NCI-H1092 (cell line): ENCODE results near the gene OOEP.

Experiments
- DNase-seq: peaks from one replicate; lab custom pipeline; 2025; lab: John Stamatoyannopoulos, UW

The OOEP gene

GRCh38 chr6:73364549-73364948 lies 5.1 kb downstream of the OOEP start:
- DNase-seq = no peak

DNA sequence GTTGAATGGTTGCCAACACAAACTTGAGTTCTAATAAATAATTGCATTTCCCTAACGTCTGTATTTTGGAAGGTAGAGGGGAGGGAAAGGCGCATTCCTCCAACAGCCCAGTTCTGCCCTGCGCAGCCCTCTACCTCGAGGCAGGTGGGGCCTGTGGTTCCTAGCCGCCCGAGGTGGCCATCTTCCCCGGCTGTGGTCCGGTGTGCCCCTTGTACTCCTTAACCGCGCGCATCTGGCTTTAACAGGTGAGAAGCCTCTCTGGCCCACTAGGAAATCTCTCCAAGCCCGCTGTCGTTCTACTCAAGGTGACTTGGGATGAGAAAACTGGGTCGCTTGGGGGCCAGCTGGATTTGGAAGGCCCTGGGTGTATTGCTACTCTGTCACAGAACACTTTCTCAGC lies 5.6 kb downstream of the OOEP start:
- DNase-seq = no peak

GRCh38 chr6:73363537-73363875 lies 6.2 kb downstream of the OOEP start:
- DNase-seq = no peak

DNA sequence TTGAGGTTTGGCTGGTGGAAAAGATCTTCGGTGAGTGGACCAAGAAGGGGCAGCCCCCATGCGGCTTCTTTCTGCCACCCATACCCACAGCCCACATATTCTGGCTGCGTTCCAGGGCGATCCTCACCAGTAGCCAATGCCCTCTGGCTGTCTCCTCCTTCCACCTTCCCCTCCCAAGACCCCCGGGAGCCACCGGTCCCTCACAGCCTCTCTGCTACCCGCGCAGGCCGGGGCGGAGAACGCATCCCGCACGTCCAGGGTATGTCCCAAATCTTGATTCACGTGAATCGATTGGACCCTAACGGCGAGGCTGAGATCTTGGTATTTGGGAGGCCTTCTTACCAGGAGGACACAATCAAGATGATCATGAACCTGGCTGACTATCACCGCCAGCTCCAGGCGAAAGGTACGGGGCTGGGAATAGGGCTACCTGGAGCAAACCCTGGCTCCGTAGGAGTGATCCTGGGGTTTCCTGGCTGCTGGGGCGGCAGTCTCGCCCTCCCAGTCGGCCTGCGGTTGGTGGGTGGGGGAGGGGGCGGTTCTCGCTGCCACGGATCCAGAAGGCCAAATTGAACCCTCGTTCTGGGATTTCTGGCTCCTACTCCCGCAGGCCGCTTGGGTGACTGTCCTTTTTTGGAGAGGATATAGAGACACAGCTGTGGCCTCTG lies 6.7 kb downstream of the OOEP start:
- DNase-seq = no peak

DNA sequence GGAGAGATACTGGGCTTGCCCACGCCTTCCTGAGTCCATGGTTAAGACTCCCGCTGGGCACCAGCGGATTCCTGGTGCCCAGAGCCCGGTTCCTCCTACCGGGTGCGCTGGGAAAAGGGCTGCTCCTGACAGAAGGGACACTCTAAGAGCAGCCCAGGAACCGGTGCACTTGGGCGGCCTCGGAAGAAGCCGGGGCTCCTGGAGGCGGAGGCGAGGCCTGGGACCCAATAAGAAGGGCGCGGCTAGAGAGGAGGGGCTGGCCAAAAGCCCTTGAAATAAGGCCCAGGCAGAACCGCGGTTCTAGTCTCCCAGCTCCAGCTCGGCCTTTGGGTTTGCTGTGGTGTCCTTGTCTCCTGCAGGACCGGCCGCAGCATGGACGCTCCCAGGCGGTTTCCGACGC lies 7.3 kb downstream of the OOEP start, which contains the start of gene KHDC3L:
Gene KHDC3L (plus strand): TSS at position 301 of the 400 bp plus-strand sequence. CDS start 72 bp downstream, at position 373.
- no peak for DNase-seq

DNA sequence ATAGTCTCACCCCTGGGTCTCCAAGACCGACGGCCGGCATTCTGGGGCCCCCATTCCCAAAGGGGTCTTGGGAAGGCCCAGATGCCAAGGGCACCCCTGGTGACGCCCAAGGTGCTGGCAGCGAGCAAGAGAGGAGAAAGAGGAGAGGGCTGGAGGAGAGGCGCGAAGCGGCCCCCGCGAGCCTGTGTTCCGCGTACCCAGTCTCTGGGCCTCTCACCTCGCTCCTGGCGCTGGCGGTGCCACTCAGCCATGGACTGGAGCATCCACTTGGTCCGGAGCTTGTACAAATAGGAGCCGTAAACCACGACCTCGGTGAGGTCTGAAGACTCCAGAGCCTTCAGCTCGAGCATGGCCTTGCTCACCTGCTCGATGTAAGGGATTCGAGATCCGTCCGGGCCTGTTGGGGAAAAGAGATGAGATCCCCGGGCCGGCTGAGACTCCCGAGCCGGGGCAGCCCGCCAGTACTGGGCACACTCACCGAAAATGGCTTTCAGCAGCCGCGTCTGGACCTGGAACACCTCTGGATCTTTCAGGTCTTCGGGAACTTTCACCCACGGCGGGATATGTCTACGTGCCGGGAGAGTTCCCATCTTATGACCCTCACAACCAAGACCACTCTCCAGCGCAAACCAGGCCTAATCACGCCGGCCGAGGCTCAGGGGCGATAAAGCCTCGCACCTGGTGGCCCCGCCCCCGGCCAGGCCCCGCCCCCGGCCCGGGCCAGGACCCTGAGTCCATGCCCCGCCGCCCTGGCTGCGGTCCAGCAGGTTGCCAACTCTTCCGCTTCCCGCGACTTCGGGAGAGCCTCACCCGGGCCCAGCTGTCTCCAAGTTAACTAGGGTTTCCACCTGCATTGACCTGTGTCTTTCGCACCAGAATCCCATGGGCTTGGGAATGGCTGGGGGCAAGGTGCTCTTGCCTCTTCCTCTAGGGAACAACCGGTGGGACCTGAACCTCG lies 15.8 kb downstream of the OOEP start, which contains the start of gene DPPA5:
Gene DPPA5 (minus strand): TSS at position 641 of the 958 bp plus-strand sequence. CDS start 51 bp downstream, at position 590.
- no peak for DNase-seq

- DNase-seq = no peak
These were observed 20.4 kb downstream of the OOEP start for GRCh38 chr6:73349311-73349710.

DNA sequence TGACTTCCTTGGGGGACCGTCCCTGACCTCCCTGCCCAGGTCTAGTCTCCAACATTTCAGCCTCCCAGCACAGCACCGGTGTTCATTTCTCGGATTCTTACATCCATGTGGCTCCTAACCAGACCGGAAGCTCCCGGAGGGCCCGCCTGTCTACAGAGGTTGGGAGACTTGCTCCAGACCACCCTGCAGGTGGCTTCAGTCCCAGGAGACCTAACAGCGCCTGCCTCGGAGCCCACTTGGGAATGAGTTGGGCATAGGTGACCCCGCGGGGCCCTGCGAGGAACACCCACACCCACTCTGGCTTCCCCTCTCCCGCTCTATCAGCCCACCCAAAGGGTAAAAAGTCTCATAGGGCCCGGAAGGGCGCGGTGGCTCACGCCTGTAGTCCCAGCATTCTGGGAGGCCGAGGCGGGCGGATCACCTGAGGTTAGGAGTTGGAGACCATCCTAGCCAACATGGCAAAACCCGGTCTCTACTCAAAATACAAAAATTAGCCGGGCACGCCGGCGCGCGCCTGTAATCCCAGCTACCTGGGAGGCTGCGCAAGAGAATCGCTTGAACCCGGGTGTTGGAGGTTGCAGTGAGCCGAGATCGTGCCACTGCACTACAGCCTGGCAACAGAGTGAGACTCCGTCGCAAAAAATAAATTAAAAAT lies 21.0 kb downstream of the OOEP start:
- no peak for DNase-seq

GRCh38 chr6:73343164-73343563 lies 26.5 kb downstream of the OOEP start:
- no peak for DNase-seq

- no peak for DNase-seq
These were observed 27.5 kb downstream of the OOEP start for GRCh38 chr6:73342174-73342573.

DNA sequence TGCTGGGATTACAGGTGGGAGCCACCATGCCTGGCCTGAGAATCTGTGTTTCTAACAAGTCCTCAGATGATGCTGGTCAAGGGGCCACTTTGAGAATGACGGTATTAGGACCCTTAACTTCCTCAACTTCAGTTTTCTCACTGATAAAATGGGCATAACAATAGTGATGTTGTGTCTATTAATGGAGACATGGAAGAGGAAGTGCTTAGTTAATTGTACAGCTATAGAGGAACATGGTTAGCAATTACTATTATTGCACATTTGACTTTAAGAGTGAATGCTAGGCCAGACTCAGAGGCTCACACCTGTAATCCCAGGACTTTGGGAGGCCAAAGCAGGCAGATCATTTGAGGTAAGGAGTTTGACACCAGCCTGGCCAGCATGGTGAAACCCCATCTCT lies 28.4 kb downstream of the OOEP start:
- no peak for DNase-seq

- DNase-seq = no peak
These were observed 29.6 kb downstream of the OOEP start for GRCh38 chr6:73340048-73340447.

DNA sequence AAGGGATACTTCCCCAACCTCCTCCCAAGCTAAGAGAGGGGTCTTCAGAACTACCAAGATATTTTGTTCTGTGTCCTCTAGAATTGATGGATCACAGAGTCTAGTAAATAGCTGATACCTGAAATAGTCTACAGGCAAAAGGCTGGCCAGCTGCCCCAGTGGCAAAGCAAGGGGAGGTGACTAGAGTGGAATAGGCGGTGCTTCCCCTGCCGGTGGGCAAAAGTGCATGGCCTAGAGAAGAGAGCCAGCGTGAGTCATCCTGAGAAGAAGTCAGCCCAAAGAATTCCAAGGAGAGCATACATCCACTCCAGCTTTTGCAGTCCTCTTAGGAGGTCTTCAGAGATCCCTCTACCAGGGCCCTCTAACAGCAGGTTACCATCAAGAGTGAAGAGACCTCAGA lies 30.4 kb downstream of the OOEP start:
- DNase-seq = no peak

DNA sequence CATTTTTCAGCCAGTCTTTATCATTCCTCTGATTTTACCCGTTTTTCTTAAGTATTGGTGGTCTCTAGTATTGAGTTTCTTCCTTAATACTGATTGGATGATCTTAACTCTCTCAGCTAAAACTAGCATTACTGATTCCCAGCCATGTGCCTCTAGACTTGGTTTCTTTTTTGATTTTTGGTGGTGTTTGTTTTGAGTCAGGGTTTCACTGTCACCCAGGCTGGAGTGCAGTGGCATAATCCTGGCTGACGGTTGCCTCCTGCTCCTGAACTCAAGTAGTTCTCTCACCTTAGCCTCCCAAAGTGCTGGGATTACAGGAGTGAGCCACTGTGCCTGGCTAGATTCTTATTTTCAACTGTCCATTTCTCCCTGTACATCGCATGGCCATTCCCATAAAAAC lies 40.5 kb downstream of the OOEP start:
- DNase-seq = no peak

DNA sequence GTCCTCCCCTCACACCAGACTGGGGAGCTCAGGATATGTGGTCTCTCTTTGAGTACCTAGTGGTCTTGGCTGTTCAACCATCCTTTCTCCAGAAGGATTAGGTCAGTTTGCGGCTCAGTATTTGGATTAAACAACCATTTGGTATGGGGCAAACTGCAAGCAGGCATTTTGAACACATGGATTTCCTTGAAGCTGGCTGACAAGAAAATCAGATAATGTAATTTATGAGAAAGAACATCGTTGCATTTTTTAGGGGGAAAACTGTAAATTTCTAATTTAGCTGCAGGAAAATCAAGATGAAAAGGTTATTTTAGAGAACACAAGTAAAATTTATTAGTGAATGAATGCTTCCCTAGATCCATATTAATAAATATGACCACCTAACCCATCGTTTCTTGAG lies 40.9 kb downstream of the OOEP start:
- no peak for DNase-seq

GRCh38 chr6:73325656-73326055 lies 44.0 kb downstream of the OOEP start:
- no peak for DNase-seq

GRCh38 chr6:73323323-73323722 lies 46.4 kb downstream of the OOEP start:
- no peak for DNase-seq
